SK-N-SH treated with all-trans-retinoic acid at 6 μM for 48 hours (cell line): ENCODE measurements around the gene ANKIB1.

Experiments
- ATAC-seq: fragments of 200-7000 bp; cut with Tn5 transposase; 3 replicates; pipeline ENCODE4 v1.9.1; 2020; ENCODE audit warnings: mild to moderate bottlenecking, moderate library complexity
- CREB5 ChIP-seq: fragments of 250-450 bp; sonication (Bioruptor Pico); IDR thresholded peaks from 2 replicates; pipeline ENCODE4 v1.5.1; 2020; ENCODE audit warnings: low read depth, mild to moderate bottlenecking, moderate library complexity
- CSDC2 ChIP-seq: fragments of 250-450 bp; sonication (Bioruptor Pico); IDR thresholded peaks from 2 replicates; pipeline ENCODE4 v1.5.0; 2020; ENCODE audit warnings: mild to moderate bottlenecking, moderate library complexity
- CSRNP3 ChIP-seq: fragments of 250-450 bp; sonication (Bioruptor Pico); IDR thresholded peaks from 2 replicates; pipeline ENCODE4 v1.5.1; 2021; ENCODE audit warnings: mild to moderate bottlenecking, moderate library complexity
- ESRRG ChIP-seq: fragments of 250-450 bp; sonication (Bioruptor Pico); IDR thresholded peaks from 2 replicates; pipeline ENCODE4 v1.6.1; 2021; ENCODE audit warnings: mild to moderate bottlenecking
- ISL1 ChIP-seq: fragments of 250-450 bp; sonication (Bioruptor Pico); IDR thresholded peaks from 2 replicates; pipeline ENCODE4 v2.1.2; 2022; ENCODE audit warnings: mild to moderate bottlenecking, moderate library complexity
- OSR1 ChIP-seq: fragments of 250-450 bp; sonication (Bioruptor Pico); IDR thresholded peaks from 2 replicates; pipeline ENCODE4 v1.8.0; 2022; ENCODE audit warnings: moderate library complexity, mild to moderate bottlenecking, inconsistent platforms
- PATZ1 ChIP-seq: fragments of 250-450 bp; sonication (Bioruptor Pico); IDR thresholded peaks from 2 replicates; pipeline ENCODE4 v1.8.0; 2020; ENCODE audit warnings: mild to moderate bottlenecking, moderate library complexity, borderline replicate concordance
- POU6F1 ChIP-seq: fragments of 250-450 bp; sonication (Bioruptor Pico); IDR thresholded peaks from 2 replicates; pipeline ENCODE4 v1.8.0; 2021; ENCODE audit warnings: low read depth, mild to moderate bottlenecking, moderate library complexity, borderline replicate concordance
- PPARA ChIP-seq: fragments of 250-450 bp; sonication (Bioruptor Pico); IDR thresholded peaks from 2 replicates; pipeline ENCODE4 v1.5.0; 2020; ENCODE audit warnings: mild to moderate bottlenecking, borderline replicate concordance
- RARB ChIP-seq: fragments of 250-450 bp; sonication (Bioruptor Pico); IDR thresholded peaks from 2 replicates; pipeline ENCODE4 v1.8.0; 2021; ENCODE audit warnings: mild to moderate bottlenecking, moderate library complexity
- SNAI2 ChIP-seq: fragments of 250-450 bp; sonication (Bioruptor Pico); IDR thresholded peaks from 2 replicates; pipeline ENCODE4 v1.5.0; 2020; ENCODE audit warnings: mild to moderate bottlenecking, moderate library complexity
- TCF4 ChIP-seq: fragments of 250-450 bp; sonication (Bioruptor Pico); IDR thresholded peaks from 2 replicates; pipeline ENCODE4 v1.8.0; 2021; ENCODE audit warnings: mild to moderate bottlenecking, moderate library complexity, borderline replicate concordance
- TSHZ2 ChIP-seq: fragments of 250-450 bp; sonication (Bioruptor Pico); IDR thresholded peaks from 2 replicates; pipeline ENCODE4 v1.5.0; 2020; ENCODE audit warnings: mild to moderate bottlenecking, moderate library complexity
- ZC3H10 ChIP-seq: fragments of 250-450 bp; sonication (Bioruptor Pico); IDR thresholded peaks from 2 replicates; pipeline ENCODE4 v1.5.1; 2021; ENCODE audit warnings: mild to moderate bottlenecking, moderate library complexity
- ZFP3 ChIP-seq: fragments of 250-450 bp; sonication (Bioruptor Pico); IDR thresholded peaks from 2 replicates; pipeline ENCODE4 v1.5.0; 2020; ENCODE audit warnings: mild to moderate bottlenecking, moderate library complexity
- ZFP30 ChIP-seq: fragments of 450-650 bp; formaldehyde crosslinking; IDR thresholded peaks from 2 replicates; pipeline ENCODE4 v1.5.0; 2022; ENCODE audit warnings: mild to moderate bottlenecking, moderate library complexity
- ZNF565 ChIP-seq: fragments of 450-650 bp; formaldehyde crosslinking; conservative IDR thresholded peaks from 2 replicates; pipeline ENCODE4 v1.5.0; 2020; ENCODE audit warnings: low read depth, mild to moderate bottlenecking, moderate library complexity
- ZNF70 ChIP-seq: fragments of 450-650 bp; formaldehyde crosslinking; IDR thresholded peaks from 2 replicates; pipeline ENCODE4 v1.5.0; 2020; ENCODE audit warnings: mild to moderate bottlenecking, moderate library complexity
- ZNF8 ChIP-seq: fragments of 450-650 bp; formaldehyde crosslinking; IDR thresholded peaks from 2 replicates; pipeline ENCODE4 v1.5.0; 2020; ENCODE audit warnings: mild to moderate bottlenecking, moderate library complexity

Gene ANKIB1

GRCh38 chr7:92292981-92293380 lies 47.2 kb downstream of the ANKIB1 start:
- ATAC-seq: peak; percentile 63
- TF ChIP-seq CREB5 (CRISPR knock-in tag): no peak
- no peak for TF ChIP-seq CSDC2 (CRISPR knock-in tag)
- TF ChIP-seq OSR1 (CRISPR knock-in tag): no peak
- TF ChIP-seq ZNF70 (CRISPR knock-in tag): no peak
- no peak for TF ChIP-seq SNAI2 (CRISPR knock-in tag)
- TF ChIP-seq RARB: no peak
- TF ChIP-seq ZFP30 (CRISPR knock-in tag): no peak
- TF ChIP-seq TSHZ2: no peak
- TF ChIP-seq CSRNP3 (CRISPR knock-in tag): no peak
- TF ChIP-seq PATZ1: no peak
- TF ChIP-seq TCF4: no peak
- TF ChIP-seq POU6F1 (CRISPR knock-in tag): no peak
- no peak for TF ChIP-seq ZFP3 (CRISPR knock-in tag)
- no peak for TF ChIP-seq ZNF8
- TF ChIP-seq ZC3H10 (CRISPR knock-in tag): no peak

GRCh38 chr7:92293896-92294590 lies 48.3 kb downstream of the ANKIB1 start:
- peak; percentile 36; the same call in 1 of the 3 replicates for ATAC-seq
- TF ChIP-seq ZC3H10 (CRISPR knock-in tag) (no peak), PATZ1 (no peak), OSR1 (CRISPR knock-in tag) (no peak), SNAI2 (CRISPR knock-in tag) (no peak), RARB (no peak), TCF4 (no peak), PPARA (no peak), ESRRG (no peak), ZNF70 (CRISPR knock-in tag) (no peak), ISL1 (CRISPR knock-in tag) (no peak)

GRCh38 chr7:92295391-92295790 lies 49.6 kb downstream of the ANKIB1 start:
- ATAC-seq: no peak
- TF ChIP-seq ZNF565 (CRISPR knock-in tag) (no peak), PATZ1 (no peak), TCF4 (no peak), ZNF70 (CRISPR knock-in tag) (no peak), ZFP30 (CRISPR knock-in tag) (no peak)
